OCI-LY1 (cell line): ENCODE measurements around the gene CCPG1.

Experiments
- EZH2 ChIP-seq: fragments of 200-600 bp; sonication (generic), shearing (Covaris generic); IDR thresholded peaks from 2 replicates; pipeline ENCODE4 v1.8.0; 2017; ENCODE audit warnings: borderline replicate concordance, mixed run types, mild to moderate bottlenecking, antibody characterized with exemption, low read length, moderate library complexity, mixed read lengths
- TF ChIP-seq, protein P1 (sequence below): fragments of 200-600 bp; sonication (generic), shearing (Covaris generic); IDR thresholded peaks from 2 replicates; pipeline ENCODE4 v1.5.1; 2017; ENCODE audit warnings: mild to moderate bottlenecking, antibody characterized with exemption, low read length, moderate library complexity, mixed read lengths

GRCh38 chr15:55343168-55343567 lies 65.0 kb downstream of the CCPG1 start:
- TF ChIP-seq, protein P1, sequence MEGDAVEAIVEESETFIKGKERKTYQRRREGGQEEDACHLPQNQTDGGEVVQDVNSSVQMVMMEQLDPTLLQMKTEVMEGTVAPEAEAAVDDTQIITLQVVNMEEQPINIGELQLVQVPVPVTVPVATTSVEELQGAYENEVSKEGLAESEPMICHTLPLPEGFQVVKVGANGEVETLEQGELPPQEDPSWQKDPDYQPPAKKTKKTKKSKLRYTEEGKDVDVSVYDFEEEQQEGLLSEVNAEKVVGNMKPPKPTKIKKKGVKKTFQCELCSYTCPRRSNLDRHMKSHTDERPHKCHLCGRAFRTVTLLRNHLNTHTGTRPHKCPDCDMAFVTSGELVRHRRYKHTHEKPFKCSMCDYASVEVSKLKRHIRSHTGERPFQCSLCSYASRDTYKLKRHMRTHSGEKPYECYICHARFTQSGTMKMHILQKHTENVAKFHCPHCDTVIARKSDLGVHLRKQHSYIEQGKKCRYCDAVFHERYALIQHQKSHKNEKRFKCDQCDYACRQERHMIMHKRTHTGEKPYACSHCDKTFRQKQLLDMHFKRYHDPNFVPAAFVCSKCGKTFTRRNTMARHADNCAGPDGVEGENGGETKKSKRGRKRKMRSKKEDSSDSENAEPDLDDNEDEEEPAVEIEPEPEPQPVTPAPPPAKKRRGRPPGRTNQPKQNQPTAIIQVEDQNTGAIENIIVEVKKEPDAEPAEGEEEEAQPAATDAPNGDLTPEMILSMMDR = no peak
- no peak for TF ChIP-seq EZH2
